Measurements from ENCODE around the gene RHOF. TPM values are rescaled to one million over a fixed set of nuclear protein-coding genes. Genes with fewer than 3 reads are reported as not detected.

The RHOF gene
- total and polyA plus RNA-seq, 2 of the 13 experiments (the other 11 are each of a cell fraction or from before 2014, with no cell fraction given), result 14.6 to 32.2 TPM

- TF ChIP-seq, protein P1, sequence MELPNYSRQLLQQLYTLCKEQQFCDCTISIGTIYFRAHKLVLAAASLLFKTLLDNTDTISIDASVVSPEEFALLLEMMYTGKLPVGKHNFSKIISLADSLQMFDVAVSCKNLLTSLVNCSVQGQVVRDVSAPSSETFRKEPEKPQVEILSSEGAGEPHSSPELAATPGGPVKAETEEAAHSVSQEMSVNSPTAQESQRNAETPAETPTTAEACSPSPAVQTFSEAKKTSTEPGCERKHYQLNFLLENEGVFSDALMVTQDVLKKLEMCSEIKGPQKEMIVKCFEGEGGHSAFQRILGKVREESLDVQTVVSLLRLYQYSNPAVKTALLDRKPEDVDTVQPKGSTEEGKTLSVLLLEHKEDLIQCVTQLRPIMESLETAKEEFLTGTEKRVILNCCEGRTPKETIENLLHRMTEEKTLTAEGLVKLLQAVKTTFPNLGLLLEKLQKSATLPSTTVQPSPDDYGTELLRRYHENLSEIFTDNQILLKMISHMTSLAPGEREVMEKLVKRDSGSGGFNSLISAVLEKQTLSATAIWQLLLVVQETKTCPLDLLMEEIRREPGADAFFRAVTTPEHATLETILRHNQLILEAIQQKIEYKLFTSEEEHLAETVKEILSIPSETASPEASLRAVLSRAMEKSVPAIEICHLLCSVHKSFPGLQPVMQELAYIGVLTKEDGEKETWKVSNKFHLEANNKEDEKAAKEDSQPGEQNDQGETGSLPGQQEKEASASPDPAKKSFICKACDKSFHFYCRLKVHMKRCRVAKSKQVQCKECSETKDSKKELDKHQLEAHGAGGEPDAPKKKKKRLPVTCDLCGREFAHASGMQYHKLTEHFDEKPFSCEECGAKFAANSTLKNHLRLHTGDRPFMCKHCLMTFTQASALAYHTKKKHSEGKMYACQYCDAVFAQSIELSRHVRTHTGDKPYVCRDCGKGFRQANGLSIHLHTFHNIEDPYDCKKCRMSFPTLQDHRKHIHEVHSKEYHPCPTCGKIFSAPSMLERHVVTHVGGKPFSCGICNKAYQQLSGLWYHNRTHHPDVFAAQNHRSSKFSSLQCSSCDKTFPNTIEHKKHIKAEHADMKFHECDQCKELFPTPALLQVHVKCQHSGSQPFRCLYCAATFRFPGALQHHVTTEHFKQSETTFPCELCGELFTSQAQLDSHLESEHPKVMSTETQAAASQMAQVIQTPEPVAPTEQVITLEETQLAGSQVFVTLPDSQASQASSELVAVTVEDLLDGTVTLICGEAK (IDR thresholded peaks at IDR 0.05), result no peak
- TF ChIP-seq, protein P1 (CRISPR knock-in tag; IDR thresholded peaks at IDR 0.05), result peak; percentile 46; the same call in 1 of the 2 replicates
- TF ChIP-seq ZFX (CRISPR knock-in tag; IDR thresholded peaks at IDR 0.05; ENCODE audit: low read depth) (peak; percentile 70), FOXO1 (CRISPR knock-in tag; IDR thresholded peaks at IDR 0.05) (no peak), MEF2D (CRISPR knock-in tag; IDR thresholded peaks at IDR 0.05) (peak; percentile 54; the same call in 1 of the 2 replicates), NBN (conservative IDR thresholded peaks at IDR 0.05) (no peak), AGO2 (optimal IDR thresholded peaks at IDR 0.05; ENCODE audit: low read depth, low read length) (peak; percentile 92), DZIP1 (CRISPR knock-in tag; IDR thresholded peaks at IDR 0.05) (0 out of 2 replicates have a peak, but pooled peaks have one; percentile 47), HDAC6 (IDR thresholded peaks at IDR 0.05; ENCODE audit: low read depth, low read length) (no peak), ELF3 (CRISPR knock-in tag; IDR thresholded peaks at IDR 0.05) (0 out of 2 replicates have a peak, but pooled peaks have one; percentile 21), REL (CRISPR knock-in tag; conservative IDR thresholded peaks at IDR 0.05) (no peak), ATM (IDR thresholded peaks at IDR 0.05; ENCODE audit: borderline replicate concordance) (no peak), RARA (CRISPR knock-in tag; IDR thresholded peaks at IDR 0.05) (peak; percentile 74), TFDP1 (CRISPR knock-in tag; IDR thresholded peaks at IDR 0.05; ENCODE audit: borderline replicate concordance) (peak; percentile 79; the same call in 1 of the 2 replicates), ZFP1 (CRISPR knock-in tag; IDR thresholded peaks at IDR 0.05) (no peak)
- TF ChIP-seq, protein P2, sequence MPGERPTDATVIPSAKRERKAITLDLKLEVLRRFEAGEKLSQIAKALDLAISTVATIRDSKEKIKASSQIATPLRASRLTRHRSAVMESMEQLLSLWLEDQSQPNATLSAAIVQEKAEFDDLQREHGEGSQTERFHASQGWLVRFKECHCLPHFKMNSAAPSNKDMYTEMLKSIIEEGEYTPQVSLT (CRISPR knock-in tag; IDR thresholded peaks at IDR 0.05; ENCODE audit: borderline replicate concordance, low read depth), result no peak
These were observed 4.7 kb upstream of the RHOF start (continued) for GRCh38 chr12:121797937-121798786.

Measured in HepG2 (cell line).